Eye (tissue), 1 donor: ENCODE measurements around the gene FCAMR.

Experiments used
- DNase-seq: peaks from one replicate; pipeline ENCODE4 v3.0.0-alpha.2; 2015

FCAMR gene

DNA sequence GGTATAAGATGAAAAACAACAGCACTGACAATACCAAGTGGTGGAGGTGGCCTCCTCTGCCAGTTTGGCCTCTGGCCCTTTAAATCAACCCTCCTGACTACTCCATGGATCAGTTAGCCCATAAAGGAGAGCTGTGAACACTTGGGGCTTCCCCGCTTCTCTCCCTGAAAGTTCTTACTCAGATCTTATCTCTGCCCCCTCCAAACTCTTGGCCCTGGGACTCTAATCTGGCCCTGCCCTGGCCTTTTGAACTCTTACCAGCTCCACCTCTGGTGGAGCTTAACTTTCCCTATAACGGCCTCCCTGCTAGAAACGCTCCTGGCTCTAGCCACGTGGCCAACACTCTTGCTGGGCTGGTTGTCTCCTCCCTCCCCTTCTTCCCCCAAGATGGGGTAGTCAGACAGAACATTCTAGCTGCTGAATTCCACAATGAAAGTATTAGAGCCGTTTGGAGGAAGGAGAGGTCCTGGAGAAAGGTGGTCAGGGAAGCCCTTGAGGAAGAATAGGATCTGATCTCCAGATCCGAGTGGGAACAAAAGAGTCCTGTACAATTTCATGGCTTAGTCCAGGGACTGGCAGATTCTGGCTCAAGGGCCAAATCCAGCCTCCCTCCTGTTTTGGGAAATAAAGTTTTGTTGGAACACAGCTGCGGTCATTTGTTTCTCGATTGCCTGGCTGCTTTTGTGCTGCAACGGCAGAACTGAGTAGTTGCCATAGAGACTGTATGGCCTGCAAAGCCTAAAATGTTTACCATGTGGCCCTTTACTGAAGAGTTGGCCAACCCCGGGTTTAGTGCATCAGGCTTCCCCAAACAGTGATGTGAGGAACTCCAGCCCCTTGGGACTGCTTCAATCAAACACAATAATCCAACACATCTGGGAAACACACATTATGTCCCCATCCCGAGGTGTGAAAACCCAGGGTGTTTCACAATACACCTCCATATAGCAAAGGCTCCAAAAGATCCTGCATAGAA, 14.5 kb downstream of the FCAMR start:
- DNase-seq = peak; percentile 40

DNA sequence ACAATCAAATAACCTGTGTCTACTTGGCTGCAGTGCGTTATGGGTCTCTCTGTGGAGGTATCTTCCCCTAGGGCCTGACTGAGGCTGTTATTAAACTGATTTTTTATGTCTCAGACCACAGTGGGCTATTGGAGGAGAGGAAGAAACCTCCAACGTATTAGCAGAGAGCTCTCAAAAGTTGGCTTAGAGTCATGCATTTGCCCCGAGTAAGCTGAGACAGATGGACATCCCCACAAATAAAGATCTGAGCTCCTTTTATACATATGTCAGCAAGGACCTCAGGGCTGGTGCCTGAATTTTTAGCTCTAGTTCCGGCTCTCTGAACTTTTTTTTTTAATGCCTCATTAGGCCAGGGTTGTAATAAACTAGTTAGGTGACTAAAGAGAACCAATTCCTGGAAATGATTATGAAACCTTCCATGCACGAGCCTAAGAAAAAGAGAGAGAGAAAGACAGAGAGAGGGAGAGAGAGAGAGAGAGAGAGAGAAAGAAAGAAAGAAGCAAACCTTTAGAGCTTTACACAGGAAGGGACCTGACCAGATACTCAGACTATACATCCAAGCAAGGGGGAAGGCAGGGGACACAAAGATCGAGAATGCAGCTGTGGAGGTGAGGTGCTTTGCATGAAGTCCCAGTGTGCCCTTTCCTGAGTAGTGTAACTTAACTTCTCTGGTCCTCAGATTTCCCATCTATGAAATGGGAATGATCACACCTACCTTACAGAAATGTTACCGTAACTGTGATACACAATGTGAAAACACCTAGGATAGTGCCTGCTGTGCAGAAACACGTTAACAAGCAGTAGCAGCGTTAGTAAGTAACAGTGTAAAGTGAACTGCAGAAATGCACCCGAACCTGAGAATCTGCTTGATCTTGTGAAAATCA, 15.6 kb downstream of the FCAMR start:
- DNase-seq = no peak

DNA sequence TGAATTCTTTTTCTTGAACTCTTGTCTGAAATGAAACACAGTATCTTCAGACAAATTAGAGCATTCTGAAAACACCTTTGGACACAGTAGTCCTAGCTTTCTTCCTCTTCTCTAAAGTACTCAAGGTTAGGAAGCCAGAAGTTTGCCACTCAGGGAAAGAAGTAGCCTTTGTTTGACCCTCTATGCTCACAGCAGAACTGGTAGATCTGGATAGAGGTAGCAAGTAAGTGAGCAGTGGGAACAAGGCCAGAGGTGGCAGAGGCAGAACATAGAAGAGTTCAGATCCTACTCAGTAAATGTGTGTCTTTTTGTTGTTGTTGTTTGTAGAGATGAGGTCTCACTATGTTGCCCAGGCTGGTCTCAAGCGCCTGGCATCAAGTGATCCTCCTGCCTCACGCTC, 16.6 kb downstream of the FCAMR start:
- DNase-seq = no peak

DNA sequence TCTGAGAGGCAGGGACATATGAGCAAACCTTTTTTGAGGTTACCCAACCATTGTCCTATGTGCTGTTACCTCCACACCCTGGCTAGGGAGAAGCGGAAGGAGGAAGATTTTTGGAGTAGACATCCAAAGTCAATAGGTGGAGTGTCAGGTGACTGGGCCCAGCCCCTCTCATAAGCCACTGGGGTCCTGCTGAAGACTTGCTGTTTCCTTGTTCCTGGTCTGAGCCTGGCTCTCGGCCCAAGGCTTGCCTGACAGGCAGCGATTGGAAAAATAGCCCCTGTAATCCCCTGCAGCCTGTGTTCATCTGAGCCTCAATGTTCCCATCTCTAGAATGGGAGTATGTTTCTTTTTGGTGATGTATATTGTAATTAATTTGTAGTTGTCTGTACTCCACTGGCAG, 17.1 kb downstream of the FCAMR start:
- no peak for DNase-seq

DNA sequence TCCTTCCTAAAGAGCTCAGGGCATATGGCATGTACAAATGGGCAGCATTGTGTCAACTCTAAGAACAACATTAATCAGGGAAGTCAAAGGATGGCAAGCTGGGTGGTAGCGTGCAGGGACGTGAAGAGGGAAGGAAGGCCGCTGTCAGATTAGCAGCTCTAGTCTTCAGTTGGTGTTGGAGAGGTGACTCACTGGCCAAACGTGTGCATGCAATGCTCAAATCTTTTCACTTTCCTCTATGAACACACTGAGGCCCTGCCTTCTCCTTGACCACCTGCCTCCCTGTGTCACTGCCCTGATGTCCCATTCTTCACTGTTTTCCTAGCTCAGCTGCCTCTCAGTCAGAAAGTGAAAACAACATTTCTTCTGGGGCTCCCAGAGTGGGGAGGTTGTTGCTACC, 18.1 kb downstream of the FCAMR start:
- no peak for DNase-seq

GRCh38 chr1:206951318-206952100, 18.8 kb downstream of the FCAMR start:
- DNase-seq = no peak

DNA sequence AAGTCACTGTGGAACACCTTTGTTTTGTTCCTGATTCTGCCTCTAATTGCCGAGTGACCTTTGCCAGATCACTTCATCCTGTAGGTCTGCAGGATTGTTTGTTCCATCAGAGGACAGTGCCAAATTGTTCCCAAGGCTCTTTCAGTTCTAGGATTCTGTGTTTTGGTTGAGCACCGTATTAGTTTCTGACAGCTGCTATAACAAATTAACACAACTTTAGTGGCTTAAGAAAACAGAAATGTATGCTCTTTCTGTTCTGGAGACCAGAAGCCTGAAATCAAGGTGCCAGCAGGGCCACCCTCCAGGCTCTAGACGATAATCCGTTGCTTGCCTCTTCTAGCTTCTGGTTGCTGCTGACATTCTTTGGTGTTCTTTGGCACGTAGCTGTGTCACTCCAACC, 20.6 kb downstream of the FCAMR start:
- no peak for DNase-seq

DNA sequence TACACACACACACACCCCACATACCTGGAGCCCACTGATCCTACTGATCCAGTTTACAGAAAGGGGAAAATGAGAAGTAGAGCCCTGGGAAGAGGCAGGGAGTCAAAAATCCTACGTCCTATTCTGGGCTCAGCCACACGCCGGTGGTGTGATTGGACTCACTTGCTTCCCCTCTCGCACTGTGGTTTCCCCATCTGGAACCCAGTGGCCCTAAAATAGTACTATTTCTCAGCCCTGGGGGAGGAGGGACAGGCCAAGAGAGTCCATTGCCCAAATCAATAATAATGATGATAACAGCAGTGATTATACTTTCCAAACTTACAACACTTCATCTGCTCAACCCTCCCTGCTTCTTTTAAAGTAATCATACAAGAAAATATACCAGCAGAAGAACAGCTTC, 21.1 kb downstream of the FCAMR start:
- no peak for DNase-seq

GRCh38 chr1:206947255-206947654, 23.0 kb downstream of the FCAMR start:
- no peak for DNase-seq

- no peak for DNase-seq
Observed at GRCh38 chr1:206946261-206946660, 24.0 kb downstream of the FCAMR start, which contains the start of gene PIGR. PIGR (minus strand) TSS chr1:206946466; CDS start chr1:206940531, 5,935 bp downstream.

DNA sequence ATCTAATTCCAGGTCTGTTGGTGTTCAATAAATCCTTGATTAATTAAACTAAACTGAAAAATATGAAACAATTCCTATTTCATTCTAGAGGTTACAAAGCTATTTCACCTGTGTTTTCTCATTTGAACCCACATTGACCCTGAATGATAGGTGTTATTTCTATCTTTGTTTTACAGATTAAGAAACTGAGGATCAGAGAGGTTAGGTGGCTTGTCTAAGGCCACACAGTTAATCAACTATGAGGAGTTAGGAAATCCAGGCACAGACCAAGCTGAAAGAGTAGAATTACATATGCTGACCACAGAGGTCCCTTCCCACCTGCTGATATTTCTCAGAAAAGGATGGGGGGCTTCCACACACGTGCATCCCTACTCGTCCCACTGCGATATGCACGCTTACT, 24.5 kb downstream of the FCAMR start:
- DNase-seq = no peak

DNA sequence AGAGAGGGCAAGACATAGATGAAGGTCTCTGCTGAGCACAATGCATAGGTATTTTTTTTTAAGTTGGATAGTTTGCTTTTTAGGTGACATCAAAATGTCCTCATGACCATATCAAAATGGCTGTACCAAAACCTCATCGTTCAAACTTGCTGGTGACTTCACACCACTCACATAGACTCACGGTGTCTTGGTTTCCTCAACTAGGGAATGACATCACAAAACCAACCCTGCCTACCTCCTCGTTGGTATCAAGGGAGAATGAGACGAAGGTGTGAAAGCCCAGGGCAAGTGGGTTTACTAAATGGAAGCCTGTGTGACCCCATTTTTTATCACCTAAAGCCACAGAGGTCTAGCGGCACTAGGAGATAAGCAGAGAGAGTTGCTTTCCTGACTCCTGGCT, 25.6 kb downstream of the FCAMR start:
- no peak for DNase-seq

- DNase-seq = no peak
Observed at GRCh38 chr1:206941766-206942418, 28.4 kb downstream of the FCAMR start.

GRCh38 chr1:206940588-206940936, 29.7 kb downstream of the FCAMR start:
- no peak for DNase-seq

DNA sequence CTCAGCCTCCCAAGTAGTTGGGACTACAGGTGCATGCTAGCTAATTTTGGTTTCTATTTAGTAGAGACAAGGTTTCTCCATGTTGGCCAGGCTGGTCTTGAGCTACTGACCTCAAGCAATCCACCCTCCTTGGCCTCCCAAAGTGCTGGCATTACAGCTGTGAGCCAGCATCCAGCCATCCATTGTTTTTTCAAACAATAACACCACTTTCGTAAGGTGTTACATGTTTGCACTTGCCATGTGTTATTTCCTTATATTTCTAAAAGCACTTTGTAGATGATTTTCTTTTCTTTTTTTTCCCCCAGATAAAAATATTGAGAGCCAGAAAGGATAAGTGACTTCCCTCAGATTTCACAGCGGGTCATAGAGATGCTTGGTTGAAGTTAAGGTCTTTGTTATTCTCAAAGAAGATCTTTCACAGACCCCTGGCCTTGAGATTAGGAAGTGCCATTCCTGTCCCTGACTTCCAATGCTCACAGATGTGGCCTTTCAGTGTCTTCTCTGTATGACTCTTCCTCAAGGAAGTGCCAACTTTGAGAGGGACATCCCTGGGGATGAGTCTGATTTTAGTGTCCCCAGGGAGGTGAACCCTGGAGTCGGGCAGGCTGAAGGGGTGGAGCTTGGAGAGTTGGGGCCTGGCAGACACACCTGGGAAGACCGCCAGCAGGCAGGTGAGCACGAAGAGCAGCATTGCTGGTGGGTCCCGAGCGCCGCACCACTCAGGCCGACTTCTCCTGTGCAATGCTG, 30.2 kb downstream of the FCAMR start:
- DNase-seq = no peak

GRCh38 chr1:206939131-206939530, 31.1 kb downstream of the FCAMR start:
- DNase-seq = no peak

- no peak for DNase-seq
Observed at GRCh38 chr1:206937425-206937824, 32.8 kb downstream of the FCAMR start.

GRCh38 chr1:206935491-206936067, 34.7 kb downstream of the FCAMR start:
- DNase-seq = no peak

- DNase-seq = no peak
Observed at GRCh38 chr1:206933333-206933945, 36.8 kb downstream of the FCAMR start.

- no peak for DNase-seq
Observed at GRCh38 chr1:206932177-206932576, 38.1 kb downstream of the FCAMR start.

DNA sequence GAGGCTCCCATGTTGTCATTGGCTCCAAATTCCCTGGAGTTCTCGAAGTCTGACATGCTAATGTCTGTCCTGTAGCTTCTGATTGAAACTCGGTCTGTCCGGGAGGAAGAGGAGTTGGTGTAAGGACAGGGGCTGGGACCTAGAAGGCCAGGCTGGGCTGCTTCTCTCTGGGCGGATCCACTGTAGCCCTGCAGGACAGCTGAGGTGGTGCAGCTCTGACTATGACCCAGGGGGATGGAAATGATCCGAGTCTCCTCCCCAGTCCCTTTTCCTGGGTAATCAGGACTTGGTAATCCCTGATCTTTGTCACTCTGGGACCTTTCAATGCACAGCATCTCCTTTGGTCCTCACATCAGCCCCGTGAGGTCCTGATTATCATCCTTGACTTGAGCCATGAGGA, 38.6 kb downstream of the FCAMR start:
- no peak for DNase-seq
